Medulla oblongata (tissue), 1 donor: ENCODE data around the gene PHTF2.

ENCODE experiments used
- DNase-seq: peaks from one replicate; pipeline ENCODE4 v3.0.0-alpha.2; 2015; ENCODE audit errors: extremely low spot score

Gene PHTF2

GRCh38 chr7:77794000-77794399 lies 4.6 kb upstream of the PHTF2 start:
- no peak for DNase-seq

GRCh38 chr7:77796109-77796508 lies 2.5 kb upstream of the PHTF2 start:
- DNase-seq = no peak

GRCh38 chr7:77796960-77797359 lies 1.6 kb upstream of the PHTF2 start:
- DNase-seq = no peak

- DNase-seq = no peak
These were observed 709 bp upstream of the PHTF2 start for GRCh38 chr7:77797734-77798393.

GRCh38 chr7:77799078-77799964 lies 748 bp downstream of the PHTF2 start:
- peak; percentile 53 for DNase-seq

GRCh38 chr7:77800158-77800557 lies 1.6 kb downstream of the PHTF2 start:
- no peak for DNase-seq

GRCh38 chr7:77800730-77801129 lies 2.2 kb downstream of the PHTF2 start:
- no peak for DNase-seq

GRCh38 chr7:77802557-77803405 lies 4.2 kb downstream of the PHTF2 start:
- no peak for DNase-seq

GRCh38 chr7:77806425-77806824 lies 7.9 kb downstream of the PHTF2 start:
- no peak for DNase-seq

GRCh38 chr7:77808517-77808916 lies 9.9 kb downstream of the PHTF2 start:
- DNase-seq = no peak

GRCh38 chr7:77811516-77812289 lies 13.1 kb downstream of the PHTF2 start:
- no peak for DNase-seq

GRCh38 chr7:77812290-77812685 lies 13.7 kb downstream of the PHTF2 start:
- DNase-seq = no peak

- DNase-seq = no peak
These were observed 14.6 kb downstream of the PHTF2 start for GRCh38 chr7:77813180-77813579.

GRCh38 chr7:77819021-77819420 lies 20.4 kb downstream of the PHTF2 start:
- no peak for DNase-seq

GRCh38 chr7:77820967-77821366 lies 22.4 kb downstream of the PHTF2 start:
- DNase-seq = no peak

GRCh38 chr7:77822269-77822668 lies 23.7 kb downstream of the PHTF2 start:
- no peak for DNase-seq

GRCh38 chr7:77823787-77824186 lies 25.2 kb downstream of the PHTF2 start:
- DNase-seq = no peak

- no peak for DNase-seq
These were observed 26.1 kb downstream of the PHTF2 start for GRCh38 chr7:77824636-77825035.

GRCh38 chr7:77825131-77825530 lies 26.6 kb downstream of the PHTF2 start:
- no peak for DNase-seq

GRCh38 chr7:77826300-77826699 lies 27.7 kb downstream of the PHTF2 start:
- no peak for DNase-seq

GRCh38 chr7:77827999-77828398 lies 29.4 kb downstream of the PHTF2 start:
- no peak for DNase-seq
